HG03135 (cell line): ENCODE measurements around the gene PRKCQ.
"Not testable (repeated sequence)": the region's sequence is repeated elsewhere in the genome, so short reads cannot be mapped to it uniquely, and the experiment has no call there.

Experiments
- ATAC-seq: cut with Tn5 transposase; IDR thresholded peaks from one replicate; pipeline ENCODE4 v1.9.1; 2021; ENCODE audit warnings: mild to moderate bottlenecking, moderate library complexity; ENCODE audit not compliant: unreplicated experiment

PRKCQ gene

DNA sequence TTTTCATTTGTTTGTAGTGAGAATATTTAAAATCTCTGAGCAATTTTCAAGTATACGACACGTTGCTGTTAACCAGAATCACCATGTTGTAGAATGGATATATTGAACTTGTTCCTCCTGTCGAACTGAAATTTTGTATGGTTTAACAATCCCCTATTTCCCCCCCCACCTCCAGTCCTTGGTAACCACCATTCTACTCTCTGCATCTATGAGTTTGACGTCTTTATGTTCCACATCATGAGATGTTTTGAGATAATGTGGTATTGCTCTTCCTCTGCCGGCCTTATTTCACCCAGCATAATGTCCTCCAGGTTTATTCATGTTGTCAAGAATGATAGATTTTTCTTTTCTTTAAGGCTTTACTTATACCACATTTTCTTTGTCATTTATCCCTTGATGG is 17.4 kb upstream of the PRKCQ start:
- no peak for ATAC-seq

- ATAC-seq: no peak
These were observed 15.4 kb upstream of the PRKCQ start for GRCh38 chr10:6595499-6595898.

DNA sequence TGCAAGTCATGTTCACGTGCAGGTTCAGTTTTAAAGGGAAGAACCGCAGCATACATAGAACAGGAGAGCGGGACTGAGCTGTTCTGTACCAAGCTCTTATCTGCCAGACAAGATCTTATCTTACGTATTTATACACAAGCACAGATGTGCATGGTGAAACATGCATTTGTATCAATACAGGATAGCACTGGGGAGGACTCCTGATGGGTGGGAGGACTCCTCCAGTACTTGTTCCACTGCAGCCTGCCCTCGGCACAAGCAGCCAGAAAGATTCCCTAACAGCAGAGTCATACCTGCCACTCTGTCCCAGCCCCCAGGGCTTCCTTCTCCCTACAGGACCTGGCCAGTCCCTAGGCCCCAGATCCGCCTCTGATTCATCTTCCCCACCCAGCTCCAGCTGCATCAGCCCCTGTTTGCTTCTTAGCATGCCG is 13.2 kb upstream of the PRKCQ start:
- ATAC-seq: no peak

- no peak for ATAC-seq
These were observed 12.0 kb upstream of the PRKCQ start for GRCh38 chr10:6592080-6592479.

- ATAC-seq: no peak
These were observed 11.6 kb upstream of the PRKCQ start for GRCh38 chr10:6591668-6592067.

GRCh38 chr10:6590100-6590499 is 10.0 kb upstream of the PRKCQ start:
- ATAC-seq: no peak

DNA sequence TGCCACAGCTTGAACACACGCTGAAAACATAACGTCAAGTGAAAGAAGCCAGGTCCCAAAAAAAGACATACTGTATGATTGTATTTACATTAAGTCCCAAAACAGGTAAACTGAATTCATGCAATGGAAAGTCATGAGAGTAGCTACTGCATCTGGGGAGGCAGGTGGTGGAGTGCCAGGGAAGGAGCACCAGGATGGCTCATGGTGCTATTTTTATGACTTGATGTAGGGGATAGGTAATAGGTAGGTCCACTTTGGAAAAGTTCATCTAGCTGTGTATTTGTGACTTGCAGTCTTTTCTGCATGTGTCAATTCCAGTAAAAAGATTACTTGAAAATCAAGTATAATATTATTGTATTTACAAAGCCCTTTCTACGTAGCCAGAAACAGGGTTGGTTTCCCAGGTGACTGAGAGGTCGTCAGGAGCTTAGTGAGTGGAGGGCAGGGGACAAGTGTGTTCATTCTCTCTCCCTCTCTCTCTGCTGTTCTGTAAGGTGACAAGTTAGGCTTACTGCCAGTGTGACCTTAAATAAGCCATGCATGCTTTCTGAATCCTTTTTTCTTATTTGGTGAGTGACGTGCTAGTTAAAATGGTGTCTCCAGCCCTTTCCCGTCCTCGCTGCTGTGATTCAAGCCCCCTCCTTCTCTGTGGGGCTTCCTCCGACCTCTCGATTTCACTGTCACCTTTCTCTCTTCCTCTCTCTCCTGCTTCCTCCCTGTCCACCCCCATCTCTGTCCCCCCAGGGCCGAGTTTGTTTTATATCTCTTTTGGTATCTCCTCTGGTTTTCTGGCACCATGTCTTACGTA is 9.4 kb upstream of the PRKCQ start:
- no peak for ATAC-seq

- no peak for ATAC-seq
These were observed 8.8 kb upstream of the PRKCQ start for GRCh38 chr10:6588845-6589244.

DNA sequence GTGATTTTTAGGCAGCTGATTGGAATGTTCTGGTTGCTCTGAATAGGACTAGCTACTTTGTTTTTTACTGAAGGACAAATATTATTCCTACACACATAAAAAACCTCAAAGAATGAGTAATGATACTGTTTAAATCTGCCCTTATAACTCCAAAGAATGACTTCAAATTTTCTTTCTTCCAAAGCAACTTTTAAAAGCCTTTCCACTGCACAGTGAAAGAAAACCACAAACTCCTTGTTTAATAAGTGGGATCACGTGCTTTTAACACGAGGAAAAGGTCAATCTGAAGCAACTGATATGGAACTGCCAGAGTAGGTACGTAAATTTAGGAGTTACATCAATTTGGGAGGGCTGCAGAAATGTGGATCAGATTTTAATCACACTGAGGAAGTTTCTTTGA is 8.0 kb upstream of the PRKCQ start:
- no peak for ATAC-seq

DNA sequence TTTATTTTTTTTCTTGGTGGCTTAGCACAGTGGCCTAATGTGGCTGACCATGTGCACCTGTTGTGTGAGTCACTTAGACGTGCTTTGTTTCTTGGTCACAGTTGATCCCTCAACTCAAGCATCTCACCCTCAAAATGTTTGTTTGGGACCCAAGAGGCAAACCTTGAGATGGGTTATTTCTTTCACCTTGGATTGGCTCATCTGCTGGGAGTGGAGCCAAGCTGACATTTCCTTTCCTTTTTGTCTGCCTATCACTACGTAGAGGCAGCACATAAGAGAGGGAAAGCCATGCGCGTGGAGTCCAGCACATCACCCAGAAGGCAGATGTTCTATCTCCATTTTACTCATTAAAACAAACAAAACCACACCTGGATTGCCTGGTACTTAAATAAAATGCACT is 6.4 kb upstream of the PRKCQ start:
- no peak for ATAC-seq

GRCh38 chr10:6583447-6583846 is 3.4 kb upstream of the PRKCQ start:
- no peak for ATAC-seq

- ATAC-seq: not testable (repeated sequence)
These were observed 2.8 kb upstream of the PRKCQ start for GRCh38 chr10:6582913-6583312.

DNA sequence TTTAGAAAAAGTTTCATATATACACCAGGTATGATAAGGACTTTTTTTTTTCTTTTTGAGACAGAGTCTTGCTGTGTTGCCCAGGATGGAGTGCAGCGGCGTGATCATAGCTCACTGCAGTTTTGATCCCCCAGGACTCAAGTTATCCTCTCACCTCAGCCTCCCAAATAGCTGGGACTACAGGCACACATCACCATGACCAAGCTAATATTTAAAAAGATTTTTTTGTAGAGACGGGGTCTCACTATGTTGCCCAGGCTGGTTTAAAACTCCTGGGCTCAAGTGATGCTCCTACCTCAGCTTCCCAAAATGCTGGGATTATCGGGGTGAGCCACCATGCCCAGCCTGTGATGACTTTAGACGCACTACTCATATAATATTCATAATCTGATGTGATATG is 2.2 kb upstream of the PRKCQ start:
- ATAC-seq: no peak

GRCh38 chr10:6581778-6582228 is 1.7 kb upstream of the PRKCQ start:
- ATAC-seq: no peak

DNA sequence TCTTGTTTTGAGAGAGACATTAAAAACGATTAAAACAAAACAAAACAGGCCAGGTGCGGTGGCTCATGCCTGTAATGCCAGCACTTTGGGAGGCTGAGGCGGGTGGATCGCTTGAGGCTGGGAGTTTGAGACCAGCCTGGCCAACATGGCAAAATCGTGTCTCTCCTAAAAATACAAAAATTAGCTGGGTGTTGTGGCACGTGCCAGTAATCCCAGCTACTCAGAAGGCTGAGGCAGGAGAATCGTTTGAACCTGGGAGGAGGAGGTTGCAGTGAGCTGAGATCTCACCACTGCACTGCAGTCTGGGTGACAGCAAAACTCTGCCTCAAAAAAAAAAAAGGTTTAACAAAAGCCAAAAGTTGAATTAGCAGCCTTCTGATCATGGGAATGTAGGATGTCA is 1.1 kb upstream of the PRKCQ start:
- ATAC-seq: not testable (repeated sequence)

DNA sequence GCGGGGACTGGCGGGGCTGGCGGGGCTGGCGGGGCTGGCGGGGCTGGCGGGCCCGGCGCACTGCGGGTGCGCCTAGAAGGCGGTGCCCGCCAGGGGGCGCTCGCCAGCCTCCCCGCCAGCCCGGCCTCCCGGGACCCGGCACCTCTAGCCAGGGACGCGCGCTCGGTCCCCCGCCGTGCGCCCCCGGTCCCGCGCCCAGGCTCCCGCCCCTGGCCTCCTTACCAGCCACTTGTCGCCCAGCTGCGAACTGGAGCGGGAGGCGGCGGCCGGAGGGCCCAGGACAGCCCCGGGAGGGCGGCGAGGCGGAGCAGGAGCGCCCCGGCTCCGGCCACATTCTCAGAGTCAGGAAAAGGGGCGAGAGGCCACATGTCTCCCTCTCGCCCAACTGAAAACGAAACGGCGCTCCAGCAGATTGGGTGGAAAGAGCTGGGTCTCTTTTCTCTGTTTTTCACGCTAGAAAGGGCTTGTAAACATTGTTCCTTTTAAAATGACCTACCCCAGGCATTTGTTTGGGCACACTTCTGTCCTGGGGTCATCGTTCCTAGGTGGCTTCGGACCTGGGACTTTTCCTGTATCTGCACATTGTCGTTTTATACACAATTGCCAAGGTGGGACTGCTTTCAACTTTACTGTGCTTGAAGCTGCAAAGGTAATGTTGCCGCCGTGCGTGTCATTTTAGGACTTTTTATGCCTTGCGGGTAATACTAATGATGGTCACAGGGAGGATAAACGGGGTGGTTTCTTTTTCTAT is 378 bp upstream of the PRKCQ start:
- peak; percentile 94 for ATAC-seq

- ATAC-seq: no peak
These were observed 733 bp downstream of the PRKCQ start for GRCh38 chr10:6579183-6579903.

GRCh38 chr10:6578795-6579182 is 1.3 kb downstream of the PRKCQ start:
- ATAC-seq: no peak

DNA sequence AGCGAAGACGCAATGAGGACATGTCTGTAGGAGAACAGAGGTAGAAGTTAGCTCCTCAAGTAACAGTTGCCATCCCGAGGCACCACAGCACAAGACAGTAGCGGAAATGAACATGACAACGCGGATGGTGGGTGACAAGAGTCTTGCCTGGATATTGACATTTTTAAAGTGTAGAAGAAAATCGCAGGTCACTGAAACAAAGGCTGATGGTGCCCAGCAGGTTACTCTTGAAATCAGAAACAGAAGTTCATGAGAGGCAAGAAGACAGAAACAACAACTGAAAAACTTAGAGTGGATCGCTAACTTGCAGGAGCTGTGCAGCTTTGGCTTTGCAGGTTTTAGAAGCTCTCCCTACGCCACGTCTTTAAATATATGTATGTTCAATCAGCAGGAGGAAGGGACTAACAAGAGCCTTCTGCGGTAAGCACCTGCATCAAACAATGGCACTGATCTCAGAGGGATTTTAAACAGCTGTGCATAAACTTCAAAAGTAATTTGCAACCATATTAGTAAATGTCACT is 1.8 kb downstream of the PRKCQ start:
- no peak for ATAC-seq

DNA sequence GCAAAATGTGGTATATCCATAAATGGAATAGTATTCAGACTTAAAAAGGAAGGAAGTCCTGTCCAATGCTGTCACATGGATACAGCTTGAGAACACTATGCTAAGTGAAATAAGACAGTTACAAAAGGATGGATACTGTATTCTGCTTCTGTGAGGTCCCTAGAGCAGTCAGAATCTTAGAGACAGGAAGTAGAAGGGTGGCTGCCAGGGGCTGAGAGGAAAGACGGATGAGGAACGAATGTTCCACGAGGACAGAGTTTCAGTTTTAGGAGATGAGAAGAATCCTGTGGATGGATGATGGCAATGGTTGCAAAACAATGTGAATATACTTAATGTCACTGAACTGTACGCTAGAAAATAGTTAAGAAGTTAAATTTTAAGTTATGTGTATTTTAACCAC is 3.8 kb downstream of the PRKCQ start:
- no peak for ATAC-seq

- ATAC-seq: no peak
These were observed 5.4 kb downstream of the PRKCQ start for GRCh38 chr10:6574664-6575176.
